ENCODE data around the gene TMEM109. TPM values are rescaled to one million over a fixed set of nuclear protein-coding genes. Genes with fewer than 3 reads are reported as not detected.

Gene TMEM109
- total and polyA plus RNA-seq, 2 of the 13 experiments (the other 11 are each of a cell fraction or from before 2014, with no cell fraction given), result 7.7 to 18.0 TPM

DNA sequence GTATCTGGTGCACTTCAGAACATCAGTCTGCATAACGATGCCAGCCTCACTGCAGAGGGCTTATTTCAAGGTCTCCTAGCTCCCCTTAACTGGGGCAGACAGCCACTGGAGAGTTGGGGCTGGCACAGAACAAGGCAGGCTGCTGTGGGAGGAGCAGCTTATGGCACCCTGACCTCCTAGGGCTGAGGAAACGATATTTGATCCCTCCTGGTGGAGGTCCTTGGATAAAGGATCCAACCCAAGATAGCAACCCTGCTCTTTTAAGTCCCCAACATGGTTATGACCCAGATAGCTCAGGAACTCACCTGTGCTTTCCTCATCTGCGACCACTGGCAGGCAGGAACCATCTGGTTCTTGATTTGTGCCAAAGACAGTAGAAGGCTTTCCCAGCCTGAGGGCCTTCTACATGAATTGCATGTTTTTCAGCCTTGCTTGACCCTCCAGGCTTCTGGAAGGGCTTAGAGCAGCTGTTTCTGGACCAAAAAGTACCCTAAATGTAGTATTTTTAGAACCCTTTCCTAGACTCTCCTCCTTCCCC lies 2.8 kb downstream of the TMEM109 start:
- in situ Hi-C loops (cut with HindIII; ENCODE audit: extremely low pct_ligation_motif_present, low pct_unique_long_range_greater_than_20kb) (no loop called here), intact Hi-C loops (cut with micrococcal nuclease; ENCODE audit: unreplicated experiment) (no loop called here)
- POLR2A ChIA-PET, result no interaction called here
- H3K4me1 ChIP-seq (ENCODE audit: insufficient read depth, low read length), result peaks cover 27% of the 10 kb centered on the region
- H3K4me2 ChIP-seq (ENCODE audit: low read depth, low read length), result no peak overlapping the region
- no peak overlapping the region for H3K9ac ChIP-seq (ENCODE audit: insufficient read depth, low read depth, low read length)
- H4K20me1 ChIP-seq (ENCODE audit: insufficient read depth, low read length), result no peaks in the 10 kb centered on the region
- no peak for DNase-seq (ENCODE audit: low spot score)
- 56% methylated on average over 3 of the region's 3 CpGs for WGBS (ENCODE audit: low lambda C conversion rate)
- no peaks in the 10 kb centered on the region for H3K79me2 ChIP-seq (ENCODE audit: insufficient read depth, low read length)
- BruUV-seq (replicated peaks), result no TSS peak
- H3K27me3 ChIP-seq (ENCODE audit: control insufficient read depth in 1 of 2, insufficient read depth in 2 of 2, low read length in 2 of 2), result no peaks in the 10 kb centered on the region
- H3K27ac ChIP-seq (ENCODE audit: extremely low read length, insufficient read depth, low read length), result no peak overlapping the region
- no peak for TF ChIP-seq ZNF678 (CRISPR knock-in tag; IDR thresholded peaks at IDR 0.05)
- TF ChIP-seq ZNF382 (CRISPR knock-in tag; IDR thresholded peaks at IDR 0.05; ENCODE audit: borderline replicate concordance), result no peak
- TF ChIP-seq, protein P1, sequence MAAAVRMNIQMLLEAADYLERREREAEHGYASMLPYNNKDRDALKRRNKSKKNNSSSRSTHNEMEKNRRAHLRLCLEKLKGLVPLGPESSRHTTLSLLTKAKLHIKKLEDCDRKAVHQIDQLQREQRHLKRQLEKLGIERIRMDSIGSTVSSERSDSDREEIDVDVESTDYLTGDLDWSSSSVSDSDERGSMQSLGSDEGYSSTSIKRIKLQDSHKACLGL (CRISPR knock-in tag; IDR thresholded peaks at IDR 0.05), result no peak
- no peak for TF ChIP-seq MXD4 (CRISPR knock-in tag; IDR thresholded peaks at IDR 0.05)
- TF ChIP-seq EEA1 (CRISPR knock-in tag; IDR thresholded peaks at IDR 0.05; ENCODE audit: borderline replicate concordance), result no peak
- H3K9me3 ChIP-seq (ENCODE audit: low read length), result no peaks in the 10 kb centered on the region
- no peak for ATAC-seq
- CTCF ChIA-PET (ENCODE audit: low intra/inter-chr PET ratio, low total read pairs), result no interaction called here
- no peak overlapping the region for H3K4me3 ChIP-seq (replicated peaks in 1 of 3; ENCODE audit: insufficient read depth in 1 of 3, low read depth in 2 of 3, low read length in 3 of 3)
- no peak overlapping the region for H2AFZ ChIP-seq (ENCODE audit: low read length)
- FAIRE-seq, result no peak
- peaks cover 0 to 7% of the 10 kb centered on the region in 2 experiments; a peak in 3 of 5 replicates for H3K36me3 ChIP-seq (replicated peaks in 1 of 2; ENCODE audit: control insufficient read depth in 1 of 2, insufficient read depth in 2 of 2, low read length in 2 of 2)

DNA sequence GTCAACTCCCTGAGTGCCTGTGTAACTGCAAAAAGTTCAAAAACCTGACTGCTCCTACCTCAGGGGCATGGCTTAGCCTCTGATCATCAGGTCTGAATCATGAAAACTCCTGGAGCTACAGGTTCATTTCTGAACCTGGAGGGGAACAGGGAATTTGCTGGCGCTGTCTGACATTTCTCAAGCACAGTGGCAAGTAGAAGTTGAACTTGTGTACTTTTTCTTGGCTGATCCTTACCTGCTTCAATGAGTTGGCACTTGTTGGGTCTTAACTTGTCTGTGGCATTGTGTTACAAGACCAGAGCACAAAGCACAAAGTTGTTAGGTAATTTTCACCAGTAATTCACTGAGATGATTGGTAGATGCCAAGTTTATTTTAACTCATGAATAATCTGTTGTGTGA lies 3.3 kb downstream of the TMEM109 start:
- ATAC-seq, result no peak
- Histone ChIP-seq H3K4me1 (ENCODE audit: insufficient read depth, low read length) (peaks cover 27% of the 10 kb centered on the region), H3K36me3 (replicated peaks in 1 of 2; ENCODE audit: control insufficient read depth in 1 of 2, insufficient read depth in 2 of 2, low read length in 2 of 2) (peaks cover 0 to 7% of the 10 kb centered on the region in 2 experiments; a peak in 3 of 5 replicates), H3K79me2 (ENCODE audit: insufficient read depth, low read length) (no peaks in the 10 kb centered on the region), H2AFZ (ENCODE audit: low read length) (no peak overlapping the region), H3K27ac (ENCODE audit: extremely low read length, insufficient read depth, low read length) (no peak overlapping the region), H3K9ac (ENCODE audit: insufficient read depth, low read depth, low read length) (no peak overlapping the region), H3K4me3 (replicated peaks in 1 of 3; ENCODE audit: insufficient read depth in 1 of 3, low read depth in 2 of 3, low read length in 3 of 3) (no peak overlapping the region), H3K4me2 (ENCODE audit: low read depth, low read length) (no peak overlapping the region), H4K20me1 (ENCODE audit: insufficient read depth, low read length) (no peaks in the 10 kb centered on the region), H3K27me3 (ENCODE audit: control insufficient read depth in 1 of 2, insufficient read depth in 2 of 2, low read length in 2 of 2) (no peaks in the 10 kb centered on the region; a peak in 1 of 5 replicates), H3K9me3 (ENCODE audit: low read length) (no peaks in the 10 kb centered on the region)
- BruUV-seq (replicated peaks), result no TSS peak
- ChIA-PET POLR2A (no interaction called here), CTCF (ENCODE audit: low intra/inter-chr PET ratio, low total read pairs) (no interaction called here)
- in situ Hi-C loops (cut with HindIII; ENCODE audit: extremely low pct_ligation_motif_present, low pct_unique_long_range_greater_than_20kb) (no loop called here), intact Hi-C loops (cut with micrococcal nuclease; ENCODE audit: unreplicated experiment) (no loop called here)
- no peak for FAIRE-seq
- WGBS (ENCODE audit: low lambda C conversion rate), result 87% methylated on average over 1 of the region's 1 CpG
- no peak for DNase-seq (ENCODE audit: low spot score)
- TF ChIP-seq, protein P2, sequence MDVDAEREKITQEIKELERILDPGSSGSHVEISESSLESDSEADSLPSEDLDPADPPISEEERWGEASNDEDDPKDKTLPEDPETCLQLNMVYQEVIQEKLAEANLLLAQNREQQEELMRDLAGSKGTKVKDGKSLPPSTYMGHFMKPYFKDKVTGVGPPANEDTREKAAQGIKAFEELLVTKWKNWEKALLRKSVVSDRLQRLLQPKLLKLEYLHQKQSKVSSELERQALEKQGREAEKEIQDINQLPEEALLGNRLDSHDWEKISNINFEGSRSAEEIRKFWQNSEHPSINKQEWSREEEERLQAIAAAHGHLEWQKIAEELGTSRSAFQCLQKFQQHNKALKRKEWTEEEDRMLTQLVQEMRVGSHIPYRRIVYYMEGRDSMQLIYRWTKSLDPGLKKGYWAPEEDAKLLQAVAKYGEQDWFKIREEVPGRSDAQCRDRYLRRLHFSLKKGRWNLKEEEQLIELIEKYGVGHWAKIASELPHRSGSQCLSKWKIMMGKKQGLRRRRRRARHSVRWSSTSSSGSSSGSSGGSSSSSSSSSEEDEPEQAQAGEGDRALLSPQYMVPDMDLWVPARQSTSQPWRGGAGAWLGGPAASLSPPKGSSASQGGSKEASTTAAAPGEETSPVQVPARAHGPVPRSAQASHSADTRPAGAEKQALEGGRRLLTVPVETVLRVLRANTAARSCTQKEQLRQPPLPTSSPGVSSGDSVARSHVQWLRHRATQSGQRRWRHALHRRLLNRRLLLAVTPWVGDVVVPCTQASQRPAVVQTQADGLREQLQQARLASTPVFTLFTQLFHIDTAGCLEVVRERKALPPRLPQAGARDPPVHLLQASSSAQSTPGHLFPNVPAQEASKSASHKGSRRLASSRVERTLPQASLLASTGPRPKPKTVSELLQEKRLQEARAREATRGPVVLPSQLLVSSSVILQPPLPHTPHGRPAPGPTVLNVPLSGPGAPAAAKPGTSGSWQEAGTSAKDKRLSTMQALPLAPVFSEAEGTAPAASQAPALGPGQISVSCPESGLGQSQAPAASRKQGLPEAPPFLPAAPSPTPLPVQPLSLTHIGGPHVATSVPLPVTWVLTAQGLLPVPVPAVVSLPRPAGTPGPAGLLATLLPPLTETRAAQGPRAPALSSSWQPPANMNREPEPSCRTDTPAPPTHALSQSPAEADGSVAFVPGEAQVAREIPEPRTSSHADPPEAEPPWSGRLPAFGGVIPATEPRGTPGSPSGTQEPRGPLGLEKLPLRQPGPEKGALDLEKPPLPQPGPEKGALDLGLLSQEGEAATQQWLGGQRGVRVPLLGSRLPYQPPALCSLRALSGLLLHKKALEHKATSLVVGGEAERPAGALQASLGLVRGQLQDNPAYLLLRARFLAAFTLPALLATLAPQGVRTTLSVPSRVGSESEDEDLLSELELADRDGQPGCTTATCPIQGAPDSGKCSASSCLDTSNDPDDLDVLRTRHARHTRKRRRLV (CRISPR knock-in tag; IDR thresholded peaks at IDR 0.05), result no peak
- TF ChIP-seq ELF4 (CRISPR knock-in tag; IDR thresholded peaks at IDR 0.05; ENCODE audit: borderline replicate concordance), result no peak
- TF ChIP-seq, protein P3, sequence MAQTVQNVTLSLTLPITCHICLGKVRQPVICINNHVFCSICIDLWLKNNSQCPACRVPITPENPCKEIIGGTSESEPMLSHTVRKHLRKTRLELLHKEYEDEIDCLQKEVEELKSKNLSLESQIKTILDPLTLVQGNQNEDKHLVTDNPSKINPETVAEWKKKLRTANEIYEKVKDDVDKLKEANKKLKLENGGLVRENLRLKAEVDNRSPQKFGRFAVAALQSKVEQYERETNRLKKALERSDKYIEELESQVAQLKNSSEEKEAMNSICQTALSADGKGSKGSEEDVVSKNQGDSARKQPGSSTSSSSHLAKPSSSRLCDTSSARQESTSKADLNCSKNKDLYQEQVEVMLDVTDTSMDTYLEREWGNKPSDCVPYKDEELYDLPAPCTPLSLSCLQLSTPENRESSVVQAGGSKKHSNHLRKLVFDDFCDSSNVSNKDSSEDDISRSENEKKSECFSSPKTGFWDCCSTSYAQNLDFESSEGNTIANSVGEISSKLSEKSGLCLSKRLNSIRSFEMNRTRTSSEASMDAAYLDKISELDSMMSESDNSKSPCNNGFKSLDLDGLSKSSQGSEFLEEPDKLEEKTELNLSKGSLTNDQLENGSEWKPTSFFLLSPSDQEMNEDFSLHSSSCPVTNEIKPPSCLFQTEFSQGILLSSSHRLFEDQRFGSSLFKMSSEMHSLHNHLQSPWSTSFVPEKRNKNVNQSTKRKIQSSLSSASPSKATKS (CRISPR knock-in tag; IDR thresholded peaks at IDR 0.05), result no peak
- TF ChIP-seq TEAD2 (CRISPR knock-in tag; IDR thresholded peaks at IDR 0.05), result no peak
- no peak for TF ChIP-seq ZNF557 (CRISPR knock-in tag; IDR thresholded peaks at IDR 0.05)
- no peak for TF ChIP-seq ZNF34 (CRISPR knock-in tag; IDR thresholded peaks at IDR 0.05; ENCODE audit: borderline replicate concordance)
